IMR-90 (cell line): ENCODE results near the gene IFFO2. TPM values are rescaled to one million over a fixed set of nuclear protein-coding genes. Genes with fewer than 3 reads are reported as not detected.
A peak's percentile ranks its signal among the peaks of the same experiment; 100 is the strongest.

ENCODE experiments used
- ATAC-seq: fragments of 200-7000 bp; cut with Tn5 transposase; 2 replicates; pipeline ENCODE4 v1.9.1; 2020; ENCODE audit warnings: low read depth, mild to moderate bottlenecking, moderate library complexity
- BruUV-seq: library from RNA; stranded (reverse); fragments of 400-500 nt; replicated peaks from 2 replicates; lab custom pipeline; 2021; lab: Mats Ljungman, UMichigan
- CTCF ChIA-PET: fragments of 300-600 bp; formaldehyde crosslinking; extraction: SDS; loops from one replicate; lab custom pipeline; 2021; ENCODE audit warnings: antibody characterized with exemption; lab: Yijun Ruan, JAX
- POLR2A ChIA-PET: fragments of 300-600 bp; sonication (Branson Sonifier 250); formaldehyde crosslinking; loops from one replicate; lab custom pipeline; 2022; ENCODE audit warnings: antibody characterized with exemption; ENCODE audit not compliant: unreplicated experiment; lab: Charles Lee
- DNase-seq: peaks from one replicate; pipeline ENCODE4 v3.0.0; 2013
- H2AFZ ChIP-seq: replicated peaks from 2 replicates; pipeline ENCODE3; 2013; ENCODE audit warnings: low read length, mild to moderate bottlenecking; ENCODE audit not compliant: poor library complexity
- H2AK5ac ChIP-seq: 2 replicates; pipeline ENCODE4 v1.6.1; 2013; ENCODE audit warnings: low read depth, low read length, inconsistent platforms
- H2AK9ac ChIP-seq: replicated peaks from 2 replicates; pipeline ENCODE3; 2013; ENCODE audit warnings: mild to moderate bottlenecking, low read depth, low read length, moderate library complexity; ENCODE audit not compliant: poor library complexity
- H2BK120ac ChIP-seq: 2 replicates; pipeline ENCODE4 v1.6.1; 2013; ENCODE audit warnings: low read depth, low read length, inconsistent platforms
- H2BK15ac ChIP-seq: 3 replicates; pipeline ENCODE4 v1.6.1; 2013; ENCODE audit warnings: low read depth, low read length, inconsistent platforms
- H2BK20ac ChIP-seq: 2 replicates; pipeline ENCODE4 v1.6.1; 2013; ENCODE audit warnings: low read depth, mild to moderate bottlenecking, inconsistent platforms, low read length, moderate library complexity
- H2BK5ac ChIP-seq: 2 replicates; pipeline ENCODE4 v1.6.1; 2013; ENCODE audit warnings: mild to moderate bottlenecking, low read depth, low read length, inconsistent platforms; ENCODE audit not compliant: poor library complexity, severe bottlenecking
- H3K14ac ChIP-seq: replicated peaks from 2 replicates; pipeline ENCODE4 v1.6.1; 2013; ENCODE audit warnings: low read depth, low read length, inconsistent platforms
- H3K18ac ChIP-seq: 2 replicates; pipeline ENCODE4 v1.6.1; 2013; ENCODE audit warnings: low read depth, low read length, control low read depth
- H3K23ac ChIP-seq: 2 replicates; pipeline ENCODE4 v1.6.1; 2013; ENCODE audit warnings: low read depth, low read length, inconsistent platforms
- H3K27ac ChIP-seq: 2 replicates; pipeline ENCODE4 v1.5.1; 2013; ENCODE audit warnings: mild to moderate bottlenecking, control low read depth, low read length; ENCODE audit not compliant: insufficient read depth
- H3K27me3 ChIP-seq: 2 replicates; pipeline ENCODE4 v1.6.1; 2013; ENCODE audit warnings: low read length; ENCODE audit not compliant: control insufficient read depth, insufficient read depth
- H3K36me3 ChIP-seq: 2 replicates; pipeline ENCODE4 v1.6.1; 2013; ENCODE audit warnings: low read length, mixed read lengths; ENCODE audit not compliant: control insufficient read depth, insufficient read depth
- H3K4ac ChIP-seq: 2 replicates; pipeline ENCODE4 v1.6.1; 2013; ENCODE audit warnings: low read depth, low read length, inconsistent platforms
- H3K4me1 ChIP-seq: 2 replicates; pipeline ENCODE4 v1.6.1; 2013; ENCODE audit warnings: low read length, mixed read lengths; ENCODE audit not compliant: control insufficient read depth, insufficient read depth
- H3K4me2 ChIP-seq: 2 replicates; pipeline ENCODE4 v1.6.1; 2013; ENCODE audit warnings: low read depth, mild to moderate bottlenecking, control low read depth, low read length, moderate library complexity
- H3K4me3 ChIP-seq: 2 replicates; pipeline ENCODE4 v1.5.1; 2013; ENCODE audit warnings: low read depth, mild to moderate bottlenecking, control low read depth, low read length, moderate library complexity; ENCODE audit not compliant: insufficient read depth
- H3K56ac ChIP-seq: 2 replicates; pipeline ENCODE4 v1.6.1; 2013; ENCODE audit warnings: low read length, inconsistent platforms; ENCODE audit not compliant: insufficient read depth; ENCODE audit errors: extremely low read depth
- H3K79me1 ChIP-seq, 2 experiments: 2 replicates each; pipeline ENCODE4 v1.6.1; 2013; ENCODE audit warnings: low read length in 2 of 2, inconsistent platforms in 1 of 2, low read depth in 1 of 2
- H3K9ac ChIP-seq: 2 replicates; pipeline ENCODE4 v1.6.1; 2013; ENCODE audit warnings: low read depth, low read length, control low read depth
- H3K9me1 ChIP-seq: 2 replicates; pipeline ENCODE4 v1.6.1; 2013; ENCODE audit warnings: low read length, inconsistent platforms; ENCODE audit not compliant: insufficient read depth
- H3K9me3 ChIP-seq: 2 replicates; pipeline ENCODE4 v1.6.1; 2013; ENCODE audit warnings: low read length; ENCODE audit not compliant: control insufficient read depth, insufficient read depth
- H4K20me1 ChIP-seq: 2 replicates; pipeline ENCODE4 v1.6.1; 2013; ENCODE audit warnings: low read length, inconsistent platforms; ENCODE audit not compliant: insufficient read depth
- H4K5ac ChIP-seq: 2 replicates; pipeline ENCODE4 v1.6.1; 2013; ENCODE audit warnings: mild to moderate bottlenecking, low read depth, low read length, control low read depth
- H4K8ac ChIP-seq, 2 experiments: 2 replicates each; pipeline ENCODE4 v1.6.1; 2013; ENCODE audit warnings: low read depth in 2 of 2, low read length in 2 of 2, control low read depth in 1 of 2, inconsistent platforms in 1 of 2
- H4K91ac ChIP-seq: 2 replicates; pipeline ENCODE4 v1.6.1; 2013; ENCODE audit warnings: low read depth, low read length, inconsistent platforms; ENCODE audit not compliant: insufficient read depth
- MAFK ChIP-seq: IDR thresholded peaks from 2 replicates; pipeline ENCODE4 v1.6.1; 2012; ENCODE audit warnings: low read depth, low read length, improper control_type of control experiment
- NFE2L2 ChIP-seq: fragments of 150-350 bp; IDR thresholded peaks from 2 replicates; pipeline ENCODE4 v1.6.1; 2016; ENCODE audit warnings: low read depth, mild to moderate bottlenecking, low read length
- POLR2A ChIP-seq: IDR thresholded peaks from 2 replicates; pipeline ENCODE4 v1.6.1; 2012; ENCODE audit warnings: mild to moderate bottlenecking, low read depth, low read length
- RAD21 ChIP-seq: IDR thresholded peaks from 2 replicates; pipeline ENCODE4 v1.6.1; 2012; ENCODE audit warnings: low read length, improper control_type of control experiment
- RFX5 ChIP-seq: IDR thresholded peaks from 2 replicates; pipeline ENCODE4 v1.8.0; 2012; ENCODE audit warnings: low read depth, mild to moderate bottlenecking, low read length, moderate library complexity
- WGBS, 2 experiments: methylation state at CpG; one replicate each; pipeline versions ENCODE4 v1.1.5 to v1.1.7; 2013; ENCODE audit warnings: missing lambda C conversion rate in 2 of 2; ENCODE audit not compliant: insufficient read length in 1 of 2; ENCODE audit errors: extremely low coverage in 2 of 2; 5-methylcytosine and 5-hydroxymethylcytosine counted together
- dilution Hi-C: fragments of 300-500 bp; cut with HindIII; formaldehyde crosslinking; loops from one replicate; pipeline ENCODE4 v1.14.3; 2018; ENCODE audit warnings: low sequenced_read_pairs; ENCODE audit not compliant: unreplicated experiment
- in situ Hi-C: fragments of 300-500 bp; cut with MboI; formaldehyde crosslinking; loops from 3 replicates; pipeline ENCODE4 v1.14.3; 2019; ENCODE audit warnings: low sequenced_read_pairs, inconsistent platforms, mixed read lengths
- intact Hi-C: fragments of 100-400 bp; cut with micrococcal nuclease; formaldehyde crosslinking; loops from 2 replicates; pipeline ENCODE4 v1.10.0; 2022
- polyA plus RNA-seq, 3 experiments: library from polyadenylated mRNA; depleted of rRNA; stranded (reverse); fragments of >200 nt; gene quantifications; 2 replicates each; pipeline ENCODE4 v1.2.3, GENCODE V29; 2012; ENCODE audit warnings: low replicate concordance in 1 of 3
- total RNA-seq: library from RNA; depleted of rRNA; stranded (reverse); fragments of >200 nt; gene quantifications from 2 replicates; pipeline ENCODE4 v1.2.3, GENCODE V29; 2012

The IFFO2 gene
- total and polyA plus RNA-seq, 2 of the 4 experiments (the other 2 are of a cell fraction) = 14.5 to 18.2 TPM

DNA sequence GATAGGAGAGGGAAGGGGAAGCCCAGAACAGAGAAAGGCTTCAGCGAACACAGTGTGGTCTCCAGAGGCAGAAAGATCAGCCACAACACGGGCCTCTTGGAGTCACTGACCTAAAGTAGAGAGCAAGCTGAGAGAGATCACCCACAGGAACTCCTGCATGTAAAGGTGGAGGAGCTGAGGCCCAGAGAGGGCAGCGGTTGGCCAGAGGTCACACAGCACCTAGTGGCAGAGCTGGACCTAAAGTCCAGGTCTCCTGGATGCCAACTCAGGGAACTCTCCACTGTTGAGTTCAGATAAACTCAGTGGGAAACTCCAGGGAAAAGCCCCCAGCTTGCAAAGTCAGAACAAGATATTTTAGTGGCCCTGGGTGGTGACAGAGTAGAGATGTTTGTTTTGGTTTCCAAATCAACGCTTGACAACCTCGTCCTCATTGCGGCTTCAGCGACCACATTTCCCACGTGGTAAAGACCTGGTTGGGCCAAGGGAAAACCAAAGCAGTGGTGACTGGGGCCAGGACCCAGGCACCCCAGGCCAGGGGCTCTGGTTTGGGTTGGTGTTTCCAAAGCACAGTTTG, 4.6 kb downstream of the IFFO2 start:
- H3K4me3 ChIP-seq = no peak overlapping the region
- DNase-seq (no peak), ATAC-seq (no peak)
- H3K79me1 ChIP-seq = peaks cover 8 to 76% of the 10 kb centered on the region in 2 experiments; a peak in 3 of 4 replicates
- 0 out of 2 replicates have a peak overlapping the region, but pooled peaks have one; percentile 64 for H3K14ac ChIP-seq
- H3K56ac ChIP-seq = no peak overlapping the region
- H3K9me1 ChIP-seq = peaks cover 19% of the 10 kb centered on the region
- H4K20me1 ChIP-seq = peaks cover 23% of the 10 kb centered on the region
- no peak overlapping the region for H2BK15ac ChIP-seq
- peak overlapping the region; percentile 100 for H3K4ac ChIP-seq
- ChIA-PET POLR2A (no interaction called here), CTCF (no interaction called here)
- intact Hi-C loops (loop anchor here (5.0 kb wide), 1 partner anchor 120 kb away; no protein-coding TSS in a partner anchor), in situ Hi-C loops (no loop called here), dilution Hi-C loops (no loop called here)
- no TSS peak for BruUV-seq
- H3K27ac ChIP-seq = peak overlapping the region; percentile 93
- peak overlapping the region; percentile 25; the same call in 1 of the 2 replicates for H3K23ac ChIP-seq
- no peaks in the 10 kb centered on the region for H3K9me3 ChIP-seq
- no peak overlapping the region for H3K9ac ChIP-seq
- 0 out of 2 replicates have a peak overlapping the region, but pooled peaks have one; percentile 37 for H4K91ac ChIP-seq
- 60% methylated on average over 5 of the region's 8 CpGs; no CpG with 5 or more reads in 1 of the 2 experiments for WGBS, 2 experiments
- no peaks in the 10 kb centered on the region for H3K36me3 ChIP-seq
- no peaks in the 10 kb centered on the region for H3K27me3 ChIP-seq
- H2BK20ac ChIP-seq = 0 out of 2 replicates have a peak overlapping the region, but pooled peaks have one; percentile 33
- peaks cover 46% of the 10 kb centered on the region for H3K4me1 ChIP-seq
- peak overlapping the region; percentile 92 for H2BK5ac ChIP-seq
- 0 out of 2 replicates have a peak overlapping the region, but pooled peaks have one; percentile 5 for H2BK120ac ChIP-seq
- H2AK5ac ChIP-seq = peak overlapping the region; percentile 92; the same call in 1 of the 2 replicates
- no peak overlapping the region for H3K4me2 ChIP-seq
- H2AFZ ChIP-seq = no peak overlapping the region
- H2AK9ac ChIP-seq = peak overlapping the region; percentile 37
- peak overlapping the region; percentile 81 to 98; a peak in 2 of 4 replicates for H4K8ac ChIP-seq
- H4K5ac ChIP-seq = peak overlapping the region; percentile 75; the same call in 1 of the 2 replicates
- TF ChIP-seq RAD21 = no peak
- no peak for TF ChIP-seq RFX5
- no peak for TF ChIP-seq MAFK
- TF ChIP-seq NFE2L2 = no peak
- no peak for TF ChIP-seq POLR2A
- H3K18ac ChIP-seq = no peak overlapping the region
